ENCODE results near the gene GPR35. TPM values are rescaled to one million over a fixed set of nuclear protein-coding genes. Genes with fewer than 3 reads are reported as not detected.
A peak's percentile ranks its signal among the peaks of the same experiment; 100 is the strongest.

GPR35 gene
- total and polyA plus RNA-seq, 2 of the 13 experiments (the other 11 are each of a cell fraction or from before 2014, with no cell fraction given): 27.1 to 44.2 TPM

GRCh38 chr2:240604291-240604938 lies 20.9 kb upstream of the GPR35 start (continued):
- TF ChIP-seq BCLAF1 (IDR thresholded peaks at IDR 0.05): no peak
- peak; percentile 60; the same call in 1 of the 2 replicates for TF ChIP-seq ZFP1 (CRISPR knock-in tag; IDR thresholded peaks at IDR 0.05)
- TF ChIP-seq ZNF251 (CRISPR knock-in tag; IDR thresholded peaks at IDR 0.05): no peak
- TF ChIP-seq NR2F1 (CRISPR knock-in tag; IDR thresholded peaks at IDR 0.05): 0 out of 4 replicates have a peak, but pooled peaks of 1 of the 2 experiments have one; percentile 34
- no peak; the same call in 1 of the 2 replicates for TF ChIP-seq ZNF609 (CRISPR knock-in tag; IDR thresholded peaks at IDR 0.05; ENCODE audit: borderline replicate concordance)
- TF ChIP-seq ZBTB33 (CRISPR knock-in tag; IDR thresholded peaks at IDR 0.05): peak; percentile 59
- TF ChIP-seq ZNF710 (CRISPR knock-in tag; IDR thresholded peaks at IDR 0.05; ENCODE audit: borderline replicate concordance): 0 out of 2 replicates have a peak, but pooled peaks have one; percentile 41
- TF ChIP-seq RARG (CRISPR knock-in tag; IDR thresholded peaks at IDR 0.05; ENCODE audit: low read depth): 0 out of 2 replicates have a peak, but pooled peaks have one; percentile 34
- TF ChIP-seq KLF11 (CRISPR knock-in tag; IDR thresholded peaks at IDR 0.05): 0 out of 2 replicates have a peak, but pooled peaks have one; percentile 26
- TF ChIP-seq THAP7 (CRISPR knock-in tag; IDR thresholded peaks at IDR 0.05): peak; percentile 71
- TF ChIP-seq ZNF12 (CRISPR knock-in tag; IDR thresholded peaks at IDR 0.05): peak; percentile 26; the same call in 1 of the 2 replicates
- peak; percentile 53 for TF ChIP-seq TEAD3 (CRISPR knock-in tag; optimal IDR thresholded peaks at IDR 0.05; ENCODE audit: borderline replicate concordance)
- TF ChIP-seq NCOR1 (IDR thresholded peaks at IDR 0.05; ENCODE audit: borderline replicate concordance, low read length): peak; percentile 69; the same call in 1 of the 2 replicates
- TF ChIP-seq KLF15 (CRISPR knock-in tag; IDR thresholded peaks at IDR 0.05; ENCODE audit: borderline replicate concordance): no peak
- TF ChIP-seq ZSCAN29 (CRISPR knock-in tag; conservative IDR thresholded peaks at IDR 0.05): 0 out of 2 replicates have a peak, but pooled peaks have one; percentile 8
- no peak for TF ChIP-seq ZNF850 (CRISPR knock-in tag; conservative IDR thresholded peaks at IDR 0.05)
